ENCODE data around the gene DIS3L2.

DNA sequence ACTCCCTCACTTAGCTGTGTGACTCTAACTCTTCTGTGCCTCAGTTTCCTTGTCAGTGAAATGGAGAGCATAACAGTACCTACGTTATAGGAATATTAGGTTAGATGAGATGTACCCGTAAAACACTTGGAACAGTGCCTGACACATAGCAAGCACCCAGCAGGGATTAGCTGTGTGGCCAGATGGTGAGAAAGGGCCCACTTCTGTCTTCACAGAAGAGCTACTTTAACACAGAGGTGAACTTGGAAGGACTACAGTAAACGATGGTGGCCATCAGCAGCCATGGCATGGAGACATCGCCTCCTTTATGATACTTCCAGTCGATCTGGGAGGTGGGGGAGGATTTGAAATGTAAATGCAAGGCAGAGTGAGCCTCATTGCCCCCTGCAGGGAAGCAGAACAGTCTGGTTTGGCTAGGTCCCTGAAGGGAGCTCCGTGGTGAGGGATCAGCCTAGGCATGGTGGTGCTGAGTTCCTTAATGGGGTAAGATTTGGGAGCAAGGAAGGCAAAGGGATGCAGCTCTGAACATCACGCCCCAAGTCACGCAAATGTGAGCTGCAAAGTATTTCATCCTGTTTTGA is 315.3 kb downstream of the DIS3L2 start:
- TF ChIP-seq, protein P1, sequence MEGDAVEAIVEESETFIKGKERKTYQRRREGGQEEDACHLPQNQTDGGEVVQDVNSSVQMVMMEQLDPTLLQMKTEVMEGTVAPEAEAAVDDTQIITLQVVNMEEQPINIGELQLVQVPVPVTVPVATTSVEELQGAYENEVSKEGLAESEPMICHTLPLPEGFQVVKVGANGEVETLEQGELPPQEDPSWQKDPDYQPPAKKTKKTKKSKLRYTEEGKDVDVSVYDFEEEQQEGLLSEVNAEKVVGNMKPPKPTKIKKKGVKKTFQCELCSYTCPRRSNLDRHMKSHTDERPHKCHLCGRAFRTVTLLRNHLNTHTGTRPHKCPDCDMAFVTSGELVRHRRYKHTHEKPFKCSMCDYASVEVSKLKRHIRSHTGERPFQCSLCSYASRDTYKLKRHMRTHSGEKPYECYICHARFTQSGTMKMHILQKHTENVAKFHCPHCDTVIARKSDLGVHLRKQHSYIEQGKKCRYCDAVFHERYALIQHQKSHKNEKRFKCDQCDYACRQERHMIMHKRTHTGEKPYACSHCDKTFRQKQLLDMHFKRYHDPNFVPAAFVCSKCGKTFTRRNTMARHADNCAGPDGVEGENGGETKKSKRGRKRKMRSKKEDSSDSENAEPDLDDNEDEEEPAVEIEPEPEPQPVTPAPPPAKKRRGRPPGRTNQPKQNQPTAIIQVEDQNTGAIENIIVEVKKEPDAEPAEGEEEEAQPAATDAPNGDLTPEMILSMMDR (IDR thresholded peaks at IDR 0.05) = no peak
- TF ChIP-seq POLR2A (IDR thresholded peaks at IDR 0.05) = no peak

All from uterus (tissue), 2 donors.